Fibroblast of mammary gland (primary cell): Measurements from ENCODE around the gene ITGAD.

Source experiments
- DNase-seq: peaks from one replicate; pipeline ENCODE4 v3.0.0-alpha.2; 2010; ENCODE audit warnings: low read depth
- H3K4me3 ChIP-seq: 2 replicates; pipeline ENCODE4 v1.5.1; 2011; ENCODE audit warnings: low read depth, mild to moderate bottlenecking, low read length, moderate library complexity; ENCODE audit not compliant: control insufficient read depth
- TF ChIP-seq, protein P1 (sequence below): conservative IDR thresholded peaks from 2 replicates; pipeline ENCODE4 v1.5.1; 2011; ENCODE audit warnings: low read depth, low read length, inconsistent platforms; ENCODE audit not compliant: control insufficient read depth, insufficient read depth

ITGAD gene

GRCh38 chr16:31365131-31365865 lies 27.8 kb upstream of the ITGAD start:
- TF ChIP-seq, protein P1, sequence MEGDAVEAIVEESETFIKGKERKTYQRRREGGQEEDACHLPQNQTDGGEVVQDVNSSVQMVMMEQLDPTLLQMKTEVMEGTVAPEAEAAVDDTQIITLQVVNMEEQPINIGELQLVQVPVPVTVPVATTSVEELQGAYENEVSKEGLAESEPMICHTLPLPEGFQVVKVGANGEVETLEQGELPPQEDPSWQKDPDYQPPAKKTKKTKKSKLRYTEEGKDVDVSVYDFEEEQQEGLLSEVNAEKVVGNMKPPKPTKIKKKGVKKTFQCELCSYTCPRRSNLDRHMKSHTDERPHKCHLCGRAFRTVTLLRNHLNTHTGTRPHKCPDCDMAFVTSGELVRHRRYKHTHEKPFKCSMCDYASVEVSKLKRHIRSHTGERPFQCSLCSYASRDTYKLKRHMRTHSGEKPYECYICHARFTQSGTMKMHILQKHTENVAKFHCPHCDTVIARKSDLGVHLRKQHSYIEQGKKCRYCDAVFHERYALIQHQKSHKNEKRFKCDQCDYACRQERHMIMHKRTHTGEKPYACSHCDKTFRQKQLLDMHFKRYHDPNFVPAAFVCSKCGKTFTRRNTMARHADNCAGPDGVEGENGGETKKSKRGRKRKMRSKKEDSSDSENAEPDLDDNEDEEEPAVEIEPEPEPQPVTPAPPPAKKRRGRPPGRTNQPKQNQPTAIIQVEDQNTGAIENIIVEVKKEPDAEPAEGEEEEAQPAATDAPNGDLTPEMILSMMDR, result no peak
- DNase-seq, result no peak
- H3K4me3 ChIP-seq, result no peak overlapping the region

DNA sequence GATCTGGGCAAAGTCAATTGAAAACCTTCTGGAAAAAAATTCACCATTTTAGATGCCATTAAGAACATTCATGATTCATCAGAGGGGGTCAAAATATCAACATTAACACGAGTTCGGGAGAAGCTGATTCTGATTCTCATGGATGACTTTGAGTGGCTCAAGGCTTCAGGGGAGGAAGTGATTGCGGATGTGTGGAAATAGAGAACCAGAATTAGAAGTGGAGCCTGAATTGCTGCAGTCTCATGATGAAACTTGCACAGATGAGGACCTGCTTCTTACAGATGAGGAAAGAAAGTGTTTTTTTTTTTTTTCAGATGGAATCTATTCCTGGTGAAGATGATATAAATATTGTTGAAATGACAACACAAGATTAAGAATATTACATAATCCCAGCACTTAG lies 25.3 kb upstream of the ITGAD start:
- no peak for DNase-seq
- TF ChIP-seq, protein P1, result no peak
- no peak overlapping the region for H3K4me3 ChIP-seq

DNA sequence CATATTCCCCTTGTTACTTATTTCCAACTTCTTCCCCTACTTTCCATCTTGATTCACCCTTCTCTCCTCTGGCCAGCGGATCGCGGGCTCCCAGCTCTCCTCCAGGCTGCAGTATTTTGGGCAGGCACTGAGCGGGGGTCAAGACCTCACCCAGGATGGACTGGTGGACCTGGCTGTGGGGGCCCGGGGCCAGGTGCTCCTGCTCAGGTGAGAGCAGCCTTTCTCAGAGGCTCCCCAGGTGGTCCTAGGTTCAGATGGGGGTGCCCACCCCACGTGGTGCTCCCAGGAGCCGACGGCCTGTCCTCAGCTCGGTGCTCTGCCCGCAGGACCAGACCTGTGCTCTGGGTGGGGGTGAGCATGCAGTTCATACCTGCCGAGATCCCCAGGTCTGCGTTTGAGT lies 22.1 kb upstream of the ITGAD start:
- no peak for DNase-seq
- TF ChIP-seq, protein P1, result no peak
- H3K4me3 ChIP-seq, result no peak overlapping the region

DNA sequence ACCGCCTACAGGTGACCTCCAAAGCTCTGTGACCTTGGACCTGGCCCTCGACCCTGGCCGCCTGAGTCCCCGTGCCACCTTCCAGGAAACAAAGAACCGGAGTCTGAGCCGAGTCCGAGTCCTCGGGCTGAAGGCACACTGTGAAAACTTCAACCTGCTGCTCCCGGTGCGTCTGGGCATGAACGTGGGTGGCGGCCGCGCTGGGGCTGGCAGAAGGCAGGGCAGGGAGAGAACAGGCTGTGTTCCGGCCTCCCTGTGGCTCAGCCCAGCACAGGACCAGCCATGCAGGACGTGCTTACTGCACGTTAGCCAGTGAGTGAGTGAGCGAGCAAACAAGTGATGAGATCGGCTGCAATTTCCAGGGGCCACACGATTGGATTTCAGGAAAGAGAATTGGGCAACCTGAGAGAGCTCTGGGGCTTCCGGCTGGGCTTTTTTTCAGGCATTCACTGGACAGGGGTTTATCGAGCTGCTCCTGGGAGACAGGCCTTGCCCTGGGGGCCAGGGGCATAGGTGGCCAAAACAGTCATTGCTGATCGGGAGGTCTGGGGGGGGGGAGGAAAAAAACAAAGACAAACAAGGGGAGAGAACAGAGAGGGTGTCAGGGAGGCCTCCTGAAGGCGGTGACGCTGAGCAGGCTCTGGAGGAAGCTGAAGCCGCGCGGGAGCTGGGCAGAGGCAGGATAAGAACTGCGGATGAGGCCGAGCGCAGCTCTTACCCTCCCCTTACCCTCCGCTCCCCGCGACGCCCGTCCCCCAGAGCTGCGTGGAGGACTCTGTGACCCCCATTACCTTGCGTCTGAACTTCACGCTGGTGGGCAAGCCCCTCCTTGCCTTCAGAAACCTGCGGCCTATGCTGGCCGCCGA lies 21.3 kb upstream of the ITGAD start:
- no peak overlapping the region for H3K4me3 ChIP-seq
- TF ChIP-seq, protein P1, result no peak
- DNase-seq, result no peak

DNA sequence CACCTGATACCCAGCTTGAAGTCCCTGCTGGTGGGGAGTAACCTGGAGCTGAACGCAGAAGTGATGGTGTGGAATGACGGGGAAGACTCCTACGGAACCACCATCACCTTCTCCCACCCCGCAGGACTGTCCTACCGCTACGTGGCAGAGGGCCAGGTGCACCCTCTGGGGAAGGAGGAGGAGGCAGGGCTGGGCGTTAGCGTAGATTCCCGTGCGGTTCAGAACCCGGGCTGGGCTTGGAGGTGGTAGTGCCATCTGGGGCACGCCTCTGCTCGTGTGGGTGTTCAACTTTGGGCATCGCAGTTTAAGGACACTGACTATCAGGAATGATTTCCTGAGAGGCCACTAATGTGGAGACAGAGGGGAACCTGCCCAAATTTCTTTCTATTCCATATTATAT lies 19.9 kb upstream of the ITGAD start:
- no peak overlapping the region for H3K4me3 ChIP-seq
- DNase-seq, result no peak
- TF ChIP-seq, protein P1, result no peak

DNA sequence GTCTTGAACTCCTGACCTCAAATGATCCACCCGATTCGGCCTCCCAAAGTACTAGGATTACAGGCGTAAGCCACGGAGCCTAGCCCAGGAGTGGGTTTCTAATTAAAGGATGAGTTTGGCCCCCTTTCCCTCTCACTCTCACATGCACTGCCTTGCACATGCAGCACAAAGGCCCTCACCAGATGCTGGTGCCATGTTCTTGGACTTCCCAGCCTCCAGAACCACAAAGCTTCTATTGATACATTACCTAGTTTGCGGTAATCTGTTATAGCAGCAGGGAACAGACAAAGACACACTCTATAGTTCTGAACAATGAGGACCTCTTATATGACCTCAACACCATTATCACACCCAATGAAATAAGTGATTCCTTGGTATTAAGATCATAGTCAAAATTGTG lies 17.9 kb upstream of the ITGAD start:
- no peak overlapping the region for H3K4me3 ChIP-seq
- TF ChIP-seq, protein P1, result no peak
- no peak for DNase-seq
